NCI-H2171 (cell line): ENCODE measurements around the gene PIK3C2G.
"Not testable (repeated sequence)": the region's sequence is repeated elsewhere in the genome, so short reads cannot be mapped to it uniquely, and the experiment has no call there.

Experiments
- DNase-seq: peaks from one replicate; lab custom pipeline; 2025; lab: John Stamatoyannopoulos, UW

Gene PIK3C2G

GRCh38 chr12:18472304-18472703 lies 211.0 kb downstream of the PIK3C2G start:
- no peak for DNase-seq

- no peak for DNase-seq
Measured at GRCh38 chr12:18472806-18473205, 211.5 kb downstream of the PIK3C2G start.

GRCh38 chr12:18476861-18477260 lies 215.5 kb downstream of the PIK3C2G start:
- DNase-seq: no peak

GRCh38 chr12:18479256-18479655 lies 217.9 kb downstream of the PIK3C2G start:
- no peak for DNase-seq

GRCh38 chr12:18482601-18483120 lies 221.3 kb downstream of the PIK3C2G start:
- no peak for DNase-seq

- no peak for DNase-seq
Measured at GRCh38 chr12:18483698-18484325, 222.5 kb downstream of the PIK3C2G start.

- no peak for DNase-seq
Measured at GRCh38 chr12:18486036-18486435, 224.7 kb downstream of the PIK3C2G start.

- DNase-seq: no peak
Measured at GRCh38 chr12:18487509-18487908, 226.2 kb downstream of the PIK3C2G start.

- DNase-seq: no peak
Measured at GRCh38 chr12:18492372-18493025, 231.2 kb downstream of the PIK3C2G start.

- no peak for DNase-seq
Measured at GRCh38 chr12:18496156-18496555, 234.8 kb downstream of the PIK3C2G start.

GRCh38 chr12:18500160-18500574 lies 238.8 kb downstream of the PIK3C2G start:
- not testable (repeated sequence) for DNase-seq

GRCh38 chr12:18500736-18501135 lies 239.4 kb downstream of the PIK3C2G start:
- DNase-seq: not testable (repeated sequence)

GRCh38 chr12:18502422-18502968 lies 241.2 kb downstream of the PIK3C2G start:
- DNase-seq: no peak

GRCh38 chr12:18521461-18521860 lies 260.1 kb downstream of the PIK3C2G start:
- DNase-seq: no peak

- no peak for DNase-seq
Measured at GRCh38 chr12:18522806-18523205, 261.5 kb downstream of the PIK3C2G start.

GRCh38 chr12:18542497-18542896 lies 281.2 kb downstream of the PIK3C2G start:
- DNase-seq: not testable (repeated sequence)

GRCh38 chr12:18546399-18546798 lies 285.1 kb downstream of the PIK3C2G start:
- no peak for DNase-seq

GRCh38 chr12:18549598-18549997 lies 288.3 kb downstream of the PIK3C2G start:
- no peak for DNase-seq

GRCh38 chr12:18551106-18551505 lies 289.8 kb downstream of the PIK3C2G start:
- DNase-seq: no peak

- no peak for DNase-seq
Measured at GRCh38 chr12:18551701-18552100, 290.4 kb downstream of the PIK3C2G start.

GRCh38 chr12:18552829-18553228 lies 291.5 kb downstream of the PIK3C2G start:
- DNase-seq: no peak

GRCh38 chr12:18556161-18556560 lies 294.8 kb downstream of the PIK3C2G start:
- DNase-seq: no peak

- no peak for DNase-seq
Measured at GRCh38 chr12:18559242-18559641, 297.9 kb downstream of the PIK3C2G start.
